C1 segment of cervical spinal cord (tissue), 14 donors: Measurements from ENCODE around the gene SYNPO.

Experiments used
- DNase-seq, 14 donors: peaks; one replicate each; lab custom pipeline; 2025; lab: John Stamatoyannopoulos, UW

The SYNPO gene

GRCh38 chr5:150606476-150606875, 34.0 kb upstream of the SYNPO start:
- DNase-seq, result no peak

- DNase-seq, result no peak
Observed at GRCh38 chr5:150607105-150607504, 33.4 kb upstream of the SYNPO start.

GRCh38 chr5:150607991-150608390, 32.5 kb upstream of the SYNPO start:
- DNase-seq, result no peak

- DNase-seq, result no peak
Observed at GRCh38 chr5:150608991-150609390, 31.5 kb upstream of the SYNPO start.

GRCh38 chr5:150609843-150610584, 30.4 kb upstream of the SYNPO start:
- peak in 5 of 14 donors; percentile 21 to 62 (median 24) for DNase-seq

- DNase-seq, result no peak
Observed at GRCh38 chr5:150611026-150611425, 29.4 kb upstream of the SYNPO start.

GRCh38 chr5:150612405-150612804, 28.1 kb upstream of the SYNPO start:
- DNase-seq, result no peak

GRCh38 chr5:150612905-150613670, 27.4 kb upstream of the SYNPO start:
- DNase-seq, result no peak

- DNase-seq, result no peak
Observed at GRCh38 chr5:150613991-150614660, 26.3 kb upstream of the SYNPO start.

- no peak for DNase-seq
Observed at GRCh38 chr5:150614661-150615060, 25.8 kb upstream of the SYNPO start.

GRCh38 chr5:150615141-150615699, 25.2 kb upstream of the SYNPO start:
- no peak for DNase-seq

GRCh38 chr5:150616024-150616470, 24.4 kb upstream of the SYNPO start:
- DNase-seq, result no peak

- DNase-seq, result no peak
Observed at GRCh38 chr5:150616506-150616905, 24.0 kb upstream of the SYNPO start.

GRCh38 chr5:150618163-150618562, 22.3 kb upstream of the SYNPO start:
- no peak for DNase-seq

- DNase-seq, result no peak
Observed at GRCh38 chr5:150618588-150619281, 21.7 kb upstream of the SYNPO start.

- DNase-seq, result no peak
Observed at GRCh38 chr5:150619359-150620230, 20.9 kb upstream of the SYNPO start.

GRCh38 chr5:150621301-150621700, 19.2 kb upstream of the SYNPO start:
- no peak for DNase-seq

- DNase-seq, result no peak
Observed at GRCh38 chr5:150622157-150622556, 18.3 kb upstream of the SYNPO start.

- DNase-seq, result no peak
Observed at GRCh38 chr5:150623152-150623877, 17.1 kb upstream of the SYNPO start.

GRCh38 chr5:150623878-150624216, 16.6 kb upstream of the SYNPO start:
- DNase-seq, result no peak
